ENCODE data around the gene LONRF2.
A peak's percentile ranks its signal among the peaks of the same experiment; 100 is the strongest.

Gene LONRF2

DNA sequence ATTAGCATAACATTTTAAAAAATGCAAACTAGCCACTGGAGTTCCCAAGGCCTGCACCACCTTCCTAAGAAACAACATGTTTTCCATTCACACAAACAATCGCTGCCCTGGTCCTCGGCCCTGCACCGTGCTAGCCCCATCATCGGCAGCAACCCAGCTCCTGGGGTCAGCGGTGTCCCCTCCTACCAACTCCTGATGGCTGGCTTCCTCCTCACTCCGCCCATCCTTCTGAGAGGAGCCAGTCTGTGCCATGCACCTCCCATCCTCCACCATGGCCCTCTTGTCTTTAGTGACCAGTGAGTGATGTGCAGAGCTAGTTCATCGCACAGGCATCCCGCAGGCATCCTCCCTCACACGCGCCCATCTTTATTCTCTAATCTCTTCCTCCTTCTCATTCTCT lies 81.9 kb downstream of the LONRF2 start:
- H3K18ac ChIP-seq (ENCODE audit: low read length): no peak overlapping the region
- H2BK120ac ChIP-seq (ENCODE audit: low read depth, low read length): no peak overlapping the region
- H3K4me3 ChIP-seq (ENCODE audit: low read length): no peak overlapping the region
- no peak overlapping the region for H3K23ac ChIP-seq (ENCODE audit: low read length)
- no peak overlapping the region for H3K56ac ChIP-seq (ENCODE audit: low read length)
- H3K79me1 ChIP-seq (ENCODE audit: low read length): no peaks in the 10 kb centered on the region
- WGBS (ENCODE audit: extremely low coverage, insufficient coverage, low lambda C conversion rate): no CpG with 5 or more reads among the region's 10 CpGs
- H3K27ac ChIP-seq (ENCODE audit: low read depth, low read length): no peak overlapping the region
- no peak overlapping the region for H3K4me2 ChIP-seq (ENCODE audit: low read length)
- H4K8ac ChIP-seq (ENCODE audit: low read depth, low read length): no peak overlapping the region
- no peak overlapping the region for H2BK5ac ChIP-seq (ENCODE audit: low read length)
- no peak overlapping the region for H4K5ac ChIP-seq (ENCODE audit: low read length)
- H3K36me3 ChIP-seq (ENCODE audit: control insufficient read depth, insufficient read depth, low read length): no peaks in the 10 kb centered on the region
- DNase-seq: no peak
- no peak overlapping the region for H2BK15ac ChIP-seq (replicated peaks; ENCODE audit: low read depth)
- H2AK5ac ChIP-seq (ENCODE audit: low read length): no peak overlapping the region
- no peak overlapping the region for H3K4ac ChIP-seq (ENCODE audit: low read depth, low read length)
- peaks cover 4% of the 10 kb centered on the region for H3K4me1 ChIP-seq (ENCODE audit: control insufficient read depth, low read depth, low read length)
- no peaks in the 10 kb centered on the region for H3K79me2 ChIP-seq (ENCODE audit: control insufficient read depth, insufficient read depth, low read length)
- no peaks in the 10 kb centered on the region for H3K27me3 ChIP-seq (ENCODE audit: insufficient read depth, low read length, poor library complexity)
- H3K9ac ChIP-seq (ENCODE audit: low read length): no peak overlapping the region

DNA sequence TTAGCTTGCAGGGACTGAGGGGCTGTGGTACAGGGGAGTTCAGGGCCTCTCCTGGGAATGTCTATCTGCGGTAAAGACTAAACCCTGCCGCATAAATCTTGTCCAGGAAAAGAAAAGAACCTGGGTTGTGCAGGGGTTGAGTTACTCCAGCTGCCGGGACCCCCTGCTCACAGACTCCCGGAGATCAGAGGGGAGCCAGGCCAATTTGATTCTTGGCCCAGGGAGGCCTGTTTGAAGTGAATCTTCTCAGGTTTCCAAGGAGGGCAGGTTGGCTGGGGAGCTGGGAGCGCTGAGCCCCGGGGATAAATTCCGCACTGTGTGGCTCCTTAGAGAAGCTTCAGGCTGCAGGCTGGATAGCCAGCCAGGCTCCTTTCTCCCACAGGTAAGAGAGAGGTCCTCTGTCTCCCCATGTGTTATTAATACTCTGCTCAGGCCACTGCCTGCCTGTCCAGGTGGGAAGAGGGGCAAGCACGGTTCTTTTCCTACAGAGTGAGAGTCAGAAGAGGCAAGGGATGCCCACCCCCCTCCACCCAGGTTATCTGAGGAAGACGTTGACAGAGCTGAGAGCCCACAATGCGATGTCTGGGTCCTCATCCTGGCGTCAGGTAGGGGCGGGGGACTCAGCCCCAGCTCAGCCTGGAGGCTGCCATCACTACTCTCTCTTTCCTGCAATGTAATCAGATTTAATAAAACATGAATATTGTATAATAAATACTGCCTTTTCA lies 82.7 kb downstream of the LONRF2 start:
- H3K56ac ChIP-seq (ENCODE audit: low read length): no peak overlapping the region
- no peak overlapping the region for H3K23ac ChIP-seq (ENCODE audit: low read length)
- no peak overlapping the region for H2BK15ac ChIP-seq (replicated peaks; ENCODE audit: low read depth)
- H3K4me3 ChIP-seq (ENCODE audit: low read length): no peak overlapping the region
- H2BK120ac ChIP-seq (ENCODE audit: low read depth, low read length): no peak overlapping the region
- H3K4me1 ChIP-seq (ENCODE audit: control insufficient read depth, low read depth, low read length): peaks cover 4% of the 10 kb centered on the region
- no peaks in the 10 kb centered on the region for H3K36me3 ChIP-seq (ENCODE audit: control insufficient read depth, insufficient read depth, low read length)
- DNase-seq: peak; percentile 28
- no peak overlapping the region for H2BK5ac ChIP-seq (ENCODE audit: low read length)
- H3K18ac ChIP-seq (ENCODE audit: low read length): no peak overlapping the region
- H3K4ac ChIP-seq (ENCODE audit: low read depth, low read length): no peak overlapping the region
- no peak overlapping the region for H4K5ac ChIP-seq (ENCODE audit: low read length)
- H3K79me1 ChIP-seq (ENCODE audit: low read length): no peaks in the 10 kb centered on the region
- H4K8ac ChIP-seq (ENCODE audit: low read depth, low read length): no peak overlapping the region
- H3K4me2 ChIP-seq (ENCODE audit: low read length): no peak overlapping the region
- no peaks in the 10 kb centered on the region for H3K27me3 ChIP-seq (ENCODE audit: insufficient read depth, low read length, poor library complexity)
- no peaks in the 10 kb centered on the region for H3K79me2 ChIP-seq (ENCODE audit: control insufficient read depth, insufficient read depth, low read length)
- H3K27ac ChIP-seq (ENCODE audit: low read depth, low read length): no peak overlapping the region
- no CpG with 5 or more reads among the region's 12 CpGs for WGBS (ENCODE audit: extremely low coverage, insufficient coverage, low lambda C conversion rate)
- no peak overlapping the region for H2AK5ac ChIP-seq (ENCODE audit: low read length)
- no peak overlapping the region for H3K9ac ChIP-seq (ENCODE audit: low read length)

DNA sequence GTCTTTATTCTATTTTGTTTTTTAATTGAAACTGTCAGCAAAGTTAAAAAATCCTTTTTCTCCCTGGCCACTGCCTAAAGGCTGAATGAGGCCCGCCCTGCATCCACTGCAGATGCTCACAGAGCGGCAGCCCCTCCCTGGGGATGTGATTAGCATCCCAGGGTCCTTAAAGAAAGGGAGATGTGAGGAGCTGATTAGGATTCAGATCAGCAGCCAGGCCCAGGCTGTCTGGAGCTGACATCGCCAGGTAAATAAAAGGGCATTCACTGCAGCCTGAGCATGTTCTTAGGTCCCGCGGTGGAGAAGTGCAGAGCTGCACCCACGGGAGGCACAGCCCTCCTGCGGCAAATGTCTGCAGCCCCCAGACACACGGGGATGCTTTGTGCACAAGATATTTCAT lies 83.8 kb downstream of the LONRF2 start:
- H3K36me3 ChIP-seq (ENCODE audit: control insufficient read depth, insufficient read depth, low read length): no peaks in the 10 kb centered on the region
- WGBS (ENCODE audit: extremely low coverage, insufficient coverage, low lambda C conversion rate): no CpG with 5 or more reads among the region's 8 CpGs
- DNase-seq: peak; percentile 77

DNA sequence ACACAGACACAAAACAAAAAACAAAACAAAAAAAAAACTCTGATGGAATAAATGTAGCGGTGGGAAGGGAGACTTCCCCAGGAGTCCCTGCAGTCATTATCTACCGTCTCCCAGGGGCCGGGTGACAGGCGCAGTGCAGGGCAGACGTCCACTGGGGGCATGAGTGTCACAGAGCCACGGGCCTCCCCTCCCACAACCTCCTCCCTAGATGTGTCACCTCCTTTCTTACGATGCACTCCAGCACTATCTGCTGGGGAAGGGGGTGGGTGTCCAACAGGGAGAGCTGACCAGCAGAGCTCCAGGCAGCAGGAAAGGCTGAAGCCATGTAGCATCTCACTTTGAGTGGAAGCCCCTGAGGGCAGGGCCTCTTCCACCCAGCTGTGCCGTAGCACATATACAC lies 84.5 kb downstream of the LONRF2 start:
- H4K5ac ChIP-seq (ENCODE audit: low read length): no peak overlapping the region
- H3K4me2 ChIP-seq (ENCODE audit: low read length): no peak overlapping the region
- no peak overlapping the region for H2BK15ac ChIP-seq (replicated peaks; ENCODE audit: low read depth)
- H2BK120ac ChIP-seq (ENCODE audit: low read depth, low read length): no peak overlapping the region
- peak; percentile 74 for DNase-seq
- no peak overlapping the region for H3K9ac ChIP-seq (ENCODE audit: low read length)
- no peak overlapping the region for H3K56ac ChIP-seq (ENCODE audit: low read length)
- H3K36me3 ChIP-seq (ENCODE audit: control insufficient read depth, insufficient read depth, low read length): no peaks in the 10 kb centered on the region
- no peak overlapping the region for H2AK5ac ChIP-seq (ENCODE audit: low read length)
- H3K79me2 ChIP-seq (ENCODE audit: control insufficient read depth, insufficient read depth, low read length): no peaks in the 10 kb centered on the region
- WGBS (ENCODE audit: extremely low coverage, insufficient coverage, low lambda C conversion rate): no CpG with 5 or more reads among the region's 8 CpGs
- no peak overlapping the region for H4K8ac ChIP-seq (ENCODE audit: low read depth, low read length)
- H3K4me3 ChIP-seq (ENCODE audit: low read length): no peak overlapping the region
- no peak overlapping the region for H2BK5ac ChIP-seq (ENCODE audit: low read length)
- no peak overlapping the region for H3K23ac ChIP-seq (ENCODE audit: low read length)
- H3K18ac ChIP-seq (ENCODE audit: low read length): no peak overlapping the region
- no peak overlapping the region for H3K27ac ChIP-seq (ENCODE audit: low read depth, low read length)
- H3K27me3 ChIP-seq (ENCODE audit: insufficient read depth, low read length, poor library complexity): no peaks in the 10 kb centered on the region
- no peaks in the 10 kb centered on the region for H3K79me1 ChIP-seq (ENCODE audit: low read length)
- peaks cover 4% of the 10 kb centered on the region for H3K4me1 ChIP-seq (ENCODE audit: control insufficient read depth, low read depth, low read length)
- H3K4ac ChIP-seq (ENCODE audit: low read depth, low read length): no peak overlapping the region

More for the DNA sequence above, 83.8 kb downstream of the LONRF2 start:
- H2BK120ac ChIP-seq (ENCODE audit: low read depth, low read length): no peak overlapping the region
- H3K79me1 ChIP-seq (ENCODE audit: low read length): no peaks in the 10 kb centered on the region
- no peak overlapping the region for H3K56ac ChIP-seq (ENCODE audit: low read length)
- no peak overlapping the region for H4K8ac ChIP-seq (ENCODE audit: low read depth, low read length)
- no peak overlapping the region for H3K4me3 ChIP-seq (ENCODE audit: low read length)
- no peak overlapping the region for H3K27ac ChIP-seq (ENCODE audit: low read depth, low read length)
- H3K27me3 ChIP-seq (ENCODE audit: insufficient read depth, low read length, poor library complexity): no peaks in the 10 kb centered on the region
- H3K4ac ChIP-seq (ENCODE audit: low read depth, low read length): no peak overlapping the region
- no peak overlapping the region for H2BK15ac ChIP-seq (replicated peaks; ENCODE audit: low read depth)
- H3K4me1 ChIP-seq (ENCODE audit: control insufficient read depth, low read depth, low read length): peaks cover 4% of the 10 kb centered on the region
- no peak overlapping the region for H3K4me2 ChIP-seq (ENCODE audit: low read length)
- H3K79me2 ChIP-seq (ENCODE audit: control insufficient read depth, insufficient read depth, low read length): no peaks in the 10 kb centered on the region
- no peak overlapping the region for H2AK5ac ChIP-seq (ENCODE audit: low read length)
- no peak overlapping the region for H3K9ac ChIP-seq (ENCODE audit: low read length)
- no peak overlapping the region for H3K23ac ChIP-seq (ENCODE audit: low read length)
- no peak overlapping the region for H3K18ac ChIP-seq (ENCODE audit: low read length)
- H2BK5ac ChIP-seq (ENCODE audit: low read length): no peak overlapping the region
- H4K5ac ChIP-seq (ENCODE audit: low read length): no peak overlapping the region

DNA sequence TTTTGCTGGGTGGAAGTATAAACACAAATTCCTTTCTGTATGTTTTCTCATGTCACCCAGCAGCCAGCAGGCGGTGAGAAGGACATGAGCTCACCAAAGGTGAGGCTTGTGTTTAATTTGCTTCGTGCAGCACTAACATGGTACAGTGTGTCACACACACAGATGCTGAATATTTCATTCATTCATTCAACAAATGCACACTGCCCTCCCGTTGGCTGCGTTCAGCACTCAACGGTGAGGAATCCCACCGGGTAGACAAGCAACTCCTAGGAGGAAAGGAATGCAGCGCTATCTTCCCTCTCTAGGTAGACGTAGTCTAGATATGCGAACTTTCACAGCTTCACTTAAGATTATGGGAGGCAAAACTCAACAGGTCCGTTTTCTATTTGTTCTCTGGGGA lies 85.1 kb downstream of the LONRF2 start:
- no peak overlapping the region for H2AK5ac ChIP-seq (ENCODE audit: low read length)
- no peak overlapping the region for H3K4ac ChIP-seq (ENCODE audit: low read depth, low read length)
- no peaks in the 10 kb centered on the region for H3K79me1 ChIP-seq (ENCODE audit: low read length)
- no peak overlapping the region for H3K4me3 ChIP-seq (ENCODE audit: low read length)
- no peaks in the 10 kb centered on the region for H3K36me3 ChIP-seq (ENCODE audit: control insufficient read depth, insufficient read depth, low read length)
- no peak overlapping the region for H3K4me2 ChIP-seq (ENCODE audit: low read length)
- peaks cover 4% of the 10 kb centered on the region for H3K4me1 ChIP-seq (ENCODE audit: control insufficient read depth, low read depth, low read length)
- H3K79me2 ChIP-seq (ENCODE audit: control insufficient read depth, insufficient read depth, low read length): no peaks in the 10 kb centered on the region
- H3K27me3 ChIP-seq (ENCODE audit: insufficient read depth, low read length, poor library complexity): no peaks in the 10 kb centered on the region
- H3K23ac ChIP-seq (ENCODE audit: low read length): no peak overlapping the region
- no peak overlapping the region for H4K8ac ChIP-seq (ENCODE audit: low read depth, low read length)
- no peak overlapping the region for H3K56ac ChIP-seq (ENCODE audit: low read length)
- H2BK5ac ChIP-seq (ENCODE audit: low read length): no peak overlapping the region
- DNase-seq: peak; percentile 83
- H3K18ac ChIP-seq (ENCODE audit: low read length): no peak overlapping the region
- no CpG with 5 or more reads among the region's 10 CpGs for WGBS (ENCODE audit: extremely low coverage, insufficient coverage, low lambda C conversion rate)
- H2BK120ac ChIP-seq (ENCODE audit: low read depth, low read length): no peak overlapping the region
- no peak overlapping the region for H3K9ac ChIP-seq (ENCODE audit: low read length)
- no peak overlapping the region for H3K27ac ChIP-seq (ENCODE audit: low read depth, low read length)
- H2BK15ac ChIP-seq (replicated peaks; ENCODE audit: low read depth): no peak overlapping the region
- no peak overlapping the region for H4K5ac ChIP-seq (ENCODE audit: low read length)

DNA sequence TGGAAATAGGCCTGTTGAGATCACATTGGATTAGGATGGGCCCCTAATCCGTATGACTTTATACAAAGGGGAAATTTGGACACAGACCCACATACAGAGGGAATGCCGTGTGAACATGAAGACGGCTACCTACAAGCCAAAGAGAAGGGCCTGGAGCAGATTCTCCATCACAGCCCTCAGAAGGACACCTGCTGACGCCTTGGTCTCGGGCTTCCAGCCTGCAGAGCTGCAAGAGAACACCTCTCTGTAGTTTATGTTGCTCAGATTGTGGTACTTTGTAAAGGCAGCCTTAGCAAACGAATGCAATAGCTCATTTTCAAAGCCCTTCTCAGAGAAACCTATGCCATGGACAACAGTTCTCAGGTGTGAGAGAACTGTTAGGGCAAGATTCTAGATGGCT lies 86.1 kb downstream of the LONRF2 start:
- H2BK5ac ChIP-seq (ENCODE audit: low read length): no peak overlapping the region

More for the DNA sequence above, 86.1 kb downstream of the LONRF2 start:
- peaks cover 4% of the 10 kb centered on the region for H3K4me1 ChIP-seq (ENCODE audit: control insufficient read depth, low read depth, low read length)
- no peak overlapping the region for H3K27ac ChIP-seq (ENCODE audit: low read depth, low read length)
- no peak overlapping the region for H2AK5ac ChIP-seq (ENCODE audit: low read length)
- H3K27me3 ChIP-seq (ENCODE audit: insufficient read depth, low read length, poor library complexity): no peaks in the 10 kb centered on the region
- no peak for DNase-seq
- no peak overlapping the region for H3K4ac ChIP-seq (ENCODE audit: low read depth, low read length)
- no peak overlapping the region for H3K4me2 ChIP-seq (ENCODE audit: low read length)
- H4K8ac ChIP-seq (ENCODE audit: low read depth, low read length): no peak overlapping the region
- no peak overlapping the region for H3K18ac ChIP-seq (ENCODE audit: low read length)
- no peaks in the 10 kb centered on the region for H3K79me1 ChIP-seq (ENCODE audit: low read length)
- H3K9ac ChIP-seq (ENCODE audit: low read length): no peak overlapping the region
- no peak overlapping the region for H2BK15ac ChIP-seq (replicated peaks; ENCODE audit: low read depth)
- H3K4me3 ChIP-seq (ENCODE audit: low read length): no peak overlapping the region
- no peaks in the 10 kb centered on the region for H3K79me2 ChIP-seq (ENCODE audit: control insufficient read depth, insufficient read depth, low read length)
- no CpG with 5 or more reads among the region's 6 CpGs for WGBS (ENCODE audit: extremely low coverage, insufficient coverage, low lambda C conversion rate)
- H2BK120ac ChIP-seq (ENCODE audit: low read depth, low read length): no peak overlapping the region
- no peaks in the 10 kb centered on the region for H3K36me3 ChIP-seq (ENCODE audit: control insufficient read depth, insufficient read depth, low read length)
- H4K5ac ChIP-seq (ENCODE audit: low read length): no peak overlapping the region
- no peak overlapping the region for H3K23ac ChIP-seq (ENCODE audit: low read length)
- H3K56ac ChIP-seq (ENCODE audit: low read length): no peak overlapping the region
